Endodermal cell (in vitro differentiated cells): ENCODE results near the gene TENT5A. TPM values are rescaled to one million over a fixed set of nuclear protein-coding genes. Genes with fewer than 3 reads are reported as not detected.

Experiments
- DNase-seq: peaks from one replicate; pipeline ENCODE4 v3.0.0-alpha.2; 2017
- H3K27ac ChIP-seq: 2 replicates; pipeline ENCODE4 v1.5.1; 2013; ENCODE audit warnings: mild to moderate bottlenecking, low read depth, low read length, moderate library complexity
- H3K27me3 ChIP-seq: 2 replicates; pipeline ENCODE4 v1.6.1; 2013; ENCODE audit warnings: mild to moderate bottlenecking, low read length, moderate library complexity; ENCODE audit not compliant: insufficient read depth, control insufficient read depth, poor library complexity, severe bottlenecking
- H3K36me3 ChIP-seq: 2 replicates; pipeline ENCODE4 v1.7.0; 2013; ENCODE audit warnings: mild to moderate bottlenecking, low read length, moderate library complexity; ENCODE audit not compliant: control insufficient read depth, insufficient read depth
- H3K4me1 ChIP-seq: one replicate; pipeline ENCODE4 v1.7.0; 2013; ENCODE audit warnings: low read length; ENCODE audit not compliant: control insufficient read depth, insufficient read depth
- H3K4me3 ChIP-seq: 2 replicates; pipeline ENCODE4 v1.5.1; 2013; ENCODE audit warnings: mild to moderate bottlenecking, low read length, moderate library complexity
- H3K9ac ChIP-seq: 2 replicates; pipeline ENCODE4 v1.6.1; 2013; ENCODE audit warnings: mild to moderate bottlenecking, low read length, moderate library complexity; ENCODE audit not compliant: poor library complexity, severe bottlenecking; ENCODE audit errors: extremely low read depth
- H3K9me3 ChIP-seq: 2 replicates; pipeline ENCODE4 v1.6.1; 2013; ENCODE audit warnings: mild to moderate bottlenecking, low read length, moderate library complexity; ENCODE audit not compliant: control insufficient read depth
- H3K27ac Mint-ChIP-seq: 2 replicates; pipeline ENCODE4 v1.8.0; 2020; ENCODE audit warnings: mixed read lengths
- H3K27me3 Mint-ChIP-seq: 2 replicates; pipeline ENCODE4 v1.8.0; 2021; ENCODE audit warnings: mild to moderate bottlenecking, mixed read lengths; ENCODE audit not compliant: insufficient read depth
- H3K36me3 Mint-ChIP-seq: 2 replicates; pipeline ENCODE4 v1.8.0; 2020; ENCODE audit warnings: low read depth, mixed read lengths
- H3K4me1 Mint-ChIP-seq: 2 replicates; pipeline ENCODE4 v1.8.0; 2020; ENCODE audit warnings: mixed read lengths
- H3K4me3 Mint-ChIP-seq: 2 replicates; pipeline ENCODE4 v1.8.0; 2020; ENCODE audit warnings: mild to moderate bottlenecking, moderate library complexity, mixed read lengths
- H3K9me3 Mint-ChIP-seq: 2 replicates; pipeline ENCODE4 v1.8.0; 2020; ENCODE audit warnings: mild to moderate bottlenecking, mixed read lengths
- WGBS, 2 experiments: methylation state at CpG; one replicate each; pipeline versions ENCODE4 v1.1.5 to v1.1.7; 2013; ENCODE audit warnings: missing lambda C conversion rate in 2 of 2, mixed read lengths in 1 of 2; ENCODE audit not compliant: insufficient coverage in 1 of 2, insufficient read length in 1 of 2; 5-methylcytosine and 5-hydroxymethylcytosine counted together
- total RNA-seq, 2 donors: library from RNA; stranded (reverse); fragmentation: NEBNext Ultra II Directional in 1 of 2; extraction: Animal tissue kit (Norgen Biotek cat#: 25700) in 1 of 2; gene quantifications; 2 replicates in 1 of 2; 3 replicates in 1 of 2; pipeline ENCODE4 v1.2.1, GENCODE V29; 2021
- TF ChIP-seq, protein P1 (sequence below): fragments of 200-600 bp; sonication (generic); conservative IDR thresholded peaks from 2 replicates; pipeline ENCODE4 v1.5.0; 2021; ENCODE audit warnings: antibody characterized with exemption, mild to moderate bottlenecking

Gene TENT5A
- total RNA-seq, 2 donors from 2014 or later: 4.8 to 8.6 TPM

DNA sequence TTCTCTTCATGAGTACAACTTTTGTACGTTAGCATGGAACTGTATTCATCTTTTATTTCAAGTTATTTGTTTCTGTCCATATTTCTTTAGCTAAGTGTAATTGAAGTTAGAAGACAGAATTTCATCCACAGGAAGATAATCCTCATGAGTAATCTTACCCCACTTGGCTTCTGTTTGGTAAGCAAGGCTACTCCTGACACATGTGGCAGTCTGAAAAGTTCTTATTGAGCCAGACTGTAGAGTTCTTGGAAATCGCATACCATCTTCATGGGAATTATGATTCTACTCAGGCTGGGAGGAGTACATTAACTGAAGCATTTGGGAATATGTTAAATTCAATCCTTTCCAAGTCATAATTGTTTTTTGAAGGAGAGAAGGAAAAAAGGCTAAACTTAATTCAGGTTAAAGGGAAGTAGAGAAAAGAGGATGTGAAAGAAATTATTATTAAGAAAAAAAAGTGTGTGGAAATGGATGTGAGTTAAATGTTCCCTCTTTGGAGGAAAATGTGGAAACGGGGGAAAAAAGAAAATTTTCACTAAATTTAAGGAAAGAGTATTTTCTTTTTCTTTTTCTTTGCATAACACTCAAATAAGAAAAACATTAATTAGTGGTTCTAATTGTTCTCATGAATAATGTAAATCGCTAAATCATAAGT lies 41.5 kb upstream of the TENT5A start:
- no peak overlapping the region for H3K27ac ChIP-seq
- H3K4me1 ChIP-seq: no peaks in the 10 kb centered on the region
- H3K27me3 ChIP-seq: peaks cover 7% of the 10 kb centered on the region
- Mint-ChIP-seq H3K27ac (no peak overlapping the region), H3K4me3 (no peak overlapping the region), H3K4me1 (peaks cover 8% of the 10 kb centered on the region), H3K9me3 (peaks cover 2% of the 10 kb centered on the region), H3K36me3 (no peaks in the 10 kb centered on the region), H3K27me3 (peaks cover 8% of the 10 kb centered on the region)
- no peak for DNase-seq
- no peak overlapping the region for H3K4me3 ChIP-seq
- no peaks in the 10 kb centered on the region for H3K9me3 ChIP-seq
- no peak overlapping the region for H3K9ac ChIP-seq
- TF ChIP-seq, protein P1, sequence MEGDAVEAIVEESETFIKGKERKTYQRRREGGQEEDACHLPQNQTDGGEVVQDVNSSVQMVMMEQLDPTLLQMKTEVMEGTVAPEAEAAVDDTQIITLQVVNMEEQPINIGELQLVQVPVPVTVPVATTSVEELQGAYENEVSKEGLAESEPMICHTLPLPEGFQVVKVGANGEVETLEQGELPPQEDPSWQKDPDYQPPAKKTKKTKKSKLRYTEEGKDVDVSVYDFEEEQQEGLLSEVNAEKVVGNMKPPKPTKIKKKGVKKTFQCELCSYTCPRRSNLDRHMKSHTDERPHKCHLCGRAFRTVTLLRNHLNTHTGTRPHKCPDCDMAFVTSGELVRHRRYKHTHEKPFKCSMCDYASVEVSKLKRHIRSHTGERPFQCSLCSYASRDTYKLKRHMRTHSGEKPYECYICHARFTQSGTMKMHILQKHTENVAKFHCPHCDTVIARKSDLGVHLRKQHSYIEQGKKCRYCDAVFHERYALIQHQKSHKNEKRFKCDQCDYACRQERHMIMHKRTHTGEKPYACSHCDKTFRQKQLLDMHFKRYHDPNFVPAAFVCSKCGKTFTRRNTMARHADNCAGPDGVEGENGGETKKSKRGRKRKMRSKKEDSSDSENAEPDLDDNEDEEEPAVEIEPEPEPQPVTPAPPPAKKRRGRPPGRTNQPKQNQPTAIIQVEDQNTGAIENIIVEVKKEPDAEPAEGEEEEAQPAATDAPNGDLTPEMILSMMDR: no peak
- H3K36me3 ChIP-seq: no peaks in the 10 kb centered on the region
- WGBS, 2 experiments: 98% methylated on average over 3 of the region's 4 CpGs; no CpG with 5 or more reads in 1 of the 2 experiments

DNA sequence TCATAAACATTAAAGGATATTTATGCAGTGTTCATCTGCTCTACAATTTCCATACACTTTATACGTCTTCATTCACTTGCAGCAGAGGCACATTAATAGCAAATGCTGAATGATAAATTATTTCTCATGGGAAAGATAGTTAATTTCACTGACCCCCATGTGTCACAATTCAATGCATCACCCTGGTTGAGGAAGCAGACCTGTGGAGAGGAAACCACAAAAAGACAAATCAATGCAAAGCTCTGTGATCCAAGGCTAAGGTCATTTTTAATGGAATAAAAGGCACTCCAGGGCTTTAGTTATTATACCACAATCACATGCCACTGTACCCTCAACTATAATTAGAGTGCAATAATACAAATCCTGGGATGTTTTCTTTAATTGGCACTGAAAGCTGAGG lies 40.3 kb upstream of the TENT5A start:
- peaks cover 2% of the 10 kb centered on the region for H3K9me3 Mint-ChIP-seq
- H3K4me1 Mint-ChIP-seq: peaks cover 13% of the 10 kb centered on the region

DNA sequence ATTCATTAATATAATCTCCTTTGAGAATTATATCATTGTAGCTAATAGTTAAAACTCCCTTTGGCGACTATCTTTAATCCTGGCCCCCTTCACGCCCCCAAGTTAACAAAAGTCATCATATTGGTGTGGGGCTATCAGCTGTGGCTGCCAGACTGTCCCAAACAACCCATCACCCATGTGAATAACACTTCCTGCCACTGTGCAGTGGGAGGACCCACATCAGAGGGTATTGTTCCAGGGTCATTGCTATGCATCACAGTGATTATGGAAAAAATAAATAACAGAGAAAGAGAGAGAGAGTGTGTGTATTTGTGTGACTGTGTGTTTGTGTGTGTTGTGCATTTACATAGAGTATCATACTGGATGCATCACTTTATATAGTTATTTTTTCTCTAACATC lies 39.3 kb upstream of the TENT5A start:
- Histone ChIP-seq H3K36me3 (no peaks in the 10 kb centered on the region), H3K9ac (no peak overlapping the region), H3K9me3 (no peaks in the 10 kb centered on the region), H3K4me1 (peaks cover 4% of the 10 kb centered on the region), H3K27me3 (no peaks in the 10 kb centered on the region), H3K27ac (no peak overlapping the region), H3K4me3 (no peak overlapping the region)
- Mint-ChIP-seq H3K4me3 (no peak overlapping the region), H3K36me3 (no peaks in the 10 kb centered on the region), H3K4me1 (peaks cover 24% of the 10 kb centered on the region), H3K27ac (no peak overlapping the region), H3K9me3 (peaks cover 2% of the 10 kb centered on the region), H3K27me3 (no peaks in the 10 kb centered on the region)
- WGBS, 2 experiments: 84% methylated on average over 2 of the region's 2 CpGs; no CpG with 5 or more reads in 1 of the 2 experiments
- DNase-seq: no peak
- TF ChIP-seq, protein P1: no peak

More for the DNA sequence above, 40.3 kb upstream of the TENT5A start:
- DNase-seq: no peak
- TF ChIP-seq, protein P1: no peak
- Mint-ChIP-seq H3K27ac (no peak overlapping the region), H3K4me3 (no peak overlapping the region), H3K36me3 (no peaks in the 10 kb centered on the region), H3K27me3 (no peaks in the 10 kb centered on the region)
- no peaks in the 10 kb centered on the region for H3K9me3 ChIP-seq
- no peak overlapping the region for H3K9ac ChIP-seq
- no peak overlapping the region for H3K4me3 ChIP-seq
- WGBS, 2 experiments: 83% methylated on average over 1 of the region's 1 CpG; no CpG with 5 or more reads in 1 of the 2 experiments
- no peaks in the 10 kb centered on the region for H3K4me1 ChIP-seq
- H3K27me3 ChIP-seq: no peaks in the 10 kb centered on the region
- no peaks in the 10 kb centered on the region for H3K36me3 ChIP-seq
- no peak overlapping the region for H3K27ac ChIP-seq
